ENCODE data around the gene CHRDL2.

DNA sequence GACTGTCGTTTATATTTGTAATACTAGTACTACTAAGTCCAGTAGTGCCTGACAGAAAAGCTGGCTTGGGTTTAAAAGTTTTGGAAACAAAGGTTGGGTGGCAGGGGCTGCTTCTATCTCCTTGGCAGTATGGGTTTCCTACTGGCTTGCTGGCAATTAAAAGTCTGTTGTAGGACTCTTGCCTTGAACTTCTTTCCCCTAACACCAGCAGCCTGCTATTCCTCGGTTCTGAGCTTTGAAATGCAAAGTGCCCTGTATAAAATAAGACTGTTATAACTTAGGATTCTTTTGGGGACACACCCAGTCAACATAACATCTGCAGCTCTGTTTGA lies 18.7 kb upstream of the CHRDL2 start:
- TF ChIP-seq, protein P1, sequence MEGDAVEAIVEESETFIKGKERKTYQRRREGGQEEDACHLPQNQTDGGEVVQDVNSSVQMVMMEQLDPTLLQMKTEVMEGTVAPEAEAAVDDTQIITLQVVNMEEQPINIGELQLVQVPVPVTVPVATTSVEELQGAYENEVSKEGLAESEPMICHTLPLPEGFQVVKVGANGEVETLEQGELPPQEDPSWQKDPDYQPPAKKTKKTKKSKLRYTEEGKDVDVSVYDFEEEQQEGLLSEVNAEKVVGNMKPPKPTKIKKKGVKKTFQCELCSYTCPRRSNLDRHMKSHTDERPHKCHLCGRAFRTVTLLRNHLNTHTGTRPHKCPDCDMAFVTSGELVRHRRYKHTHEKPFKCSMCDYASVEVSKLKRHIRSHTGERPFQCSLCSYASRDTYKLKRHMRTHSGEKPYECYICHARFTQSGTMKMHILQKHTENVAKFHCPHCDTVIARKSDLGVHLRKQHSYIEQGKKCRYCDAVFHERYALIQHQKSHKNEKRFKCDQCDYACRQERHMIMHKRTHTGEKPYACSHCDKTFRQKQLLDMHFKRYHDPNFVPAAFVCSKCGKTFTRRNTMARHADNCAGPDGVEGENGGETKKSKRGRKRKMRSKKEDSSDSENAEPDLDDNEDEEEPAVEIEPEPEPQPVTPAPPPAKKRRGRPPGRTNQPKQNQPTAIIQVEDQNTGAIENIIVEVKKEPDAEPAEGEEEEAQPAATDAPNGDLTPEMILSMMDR (conservative IDR thresholded peaks at IDR 0.05; ENCODE audit: low read length): no peak
- TF ChIP-seq EZH2phosphoT487 (IDR thresholded peaks at IDR 0.05; ENCODE audit: borderline replicate concordance): no peak
